ENCODE data around the gene FRMPD2. TPM values are rescaled to one million over a fixed set of nuclear protein-coding genes. Genes with fewer than 3 reads are reported as not detected.

The FRMPD2 gene
- total and polyA plus RNA-seq, 2 donors (not counting 3 experiments of a cell fraction or from before 2014, with no cell fraction given) = 0.42 TPM; not detected in 1

- CTCF ChIA-PET = no interaction called here
- Histone ChIP-seq H3K4me1 (ENCODE audit: control insufficient read depth, extremely low read depth, insufficient read depth, low read length) (no peaks in the 10 kb centered on the region), H3K4me3 (replicated peaks in 1 of 3; ENCODE audit: insufficient read depth in 1 of 3, low read depth in 1 of 3, low read length in 3 of 3) (no peak overlapping the region), H3K79me2 (ENCODE audit: control insufficient read depth, insufficient read depth, low read length) (no peaks in the 10 kb centered on the region), H3K27me3 (ENCODE audit: control insufficient read depth in 2 of 2, insufficient read depth in 2 of 2, low read length in 2 of 2) (no peaks in the 10 kb centered on the region), H4K20me1 (replicated peaks; ENCODE audit: control insufficient read depth, extremely low read depth, insufficient read depth, low read length) (no peaks in the 10 kb centered on the region), H2AFZ (ENCODE audit: low read depth, low read length) (no peak overlapping the region), H3K9ac (replicated peaks; ENCODE audit: extremely low read depth, insufficient read depth, low read length) (no peak overlapping the region), H3K9me3 (replicated peaks; ENCODE audit: control insufficient read depth, insufficient read depth, low read length) (no peaks in the 10 kb centered on the region), H3K27ac (ENCODE audit: insufficient read depth, low read depth, low read length) (no peak overlapping the region), H3K36me3 (ENCODE audit: control insufficient read depth in 2 of 2, extremely low read depth in 1 of 2, insufficient read depth in 2 of 2, low read length in 2 of 2) (no peaks in the 10 kb centered on the region), H3K9me1 (replicated peaks; ENCODE audit: control insufficient read depth, extremely low read depth, insufficient read depth, low read length) (no peaks in the 10 kb centered on the region), H3K4me2 (ENCODE audit: insufficient read depth, low read length) (no peak overlapping the region)
- intact Hi-C loops (cut with micrococcal nuclease) (no loop called here), dilution Hi-C loops (cut with MboI; ENCODE audit: extremely low pct_ligation_motif_present, low sequenced_read_pairs) (no loop called here)
- BruUV-seq (replicated peaks) = no TSS peak
- POLR2A ChIA-PET = no interaction called here
- TF ChIP-seq POLR2AphosphoS5 (IDR thresholded peaks at IDR 0.05; ENCODE audit: insufficient read depth, low read depth, low read length) = no peak
- no peak for TF ChIP-seq CTCF (IDR thresholded peaks at IDR 0.05; ENCODE audit: extremely low read depth in 1 of 2, insufficient read depth in 1 of 2, low read depth in 1 of 2, low read length in 2 of 2)
- no peak for TF ChIP-seq JUN (IDR thresholded peaks at IDR 0.05; ENCODE audit: borderline replicate concordance, insufficient read depth, insufficient read length, low read depth)
- no peak for TF ChIP-seq MYC (IDR thresholded peaks at IDR 0.05; ENCODE audit: low read depth, low read length)
- no peak for TF ChIP-seq MAX (IDR thresholded peaks at IDR 0.05; ENCODE audit: insufficient read depth, insufficient read length)
- no peak for TF ChIP-seq POLR2A (IDR thresholded peaks at IDR 0.05; ENCODE audit: low read depth, low read length)
- FAIRE-seq = no peak
- DNase-seq (ENCODE audit: low read depth, low spot score) = no peak
Observed at GRCh38 chr10:48193556-48193955, 80.9 kb downstream of the FRMPD2 start.

GRCh38 chr10:48192881-48193450 lies 81.5 kb downstream of the FRMPD2 start:
- no peak for FAIRE-seq

More at GRCh38 chr10:48192881-48193450, 81.5 kb downstream of the FRMPD2 start:
- Histone ChIP-seq H3K9me3 (replicated peaks; ENCODE audit: control insufficient read depth, insufficient read depth, low read length) (no peaks in the 10 kb centered on the region), H3K79me2 (ENCODE audit: control insufficient read depth, insufficient read depth, low read length) (no peaks in the 10 kb centered on the region), H3K4me2 (ENCODE audit: insufficient read depth, low read length) (no peak overlapping the region), H3K4me1 (ENCODE audit: control insufficient read depth, extremely low read depth, insufficient read depth, low read length) (no peaks in the 10 kb centered on the region), H3K27me3 (ENCODE audit: control insufficient read depth in 2 of 2, insufficient read depth in 2 of 2, low read length in 2 of 2) (no peaks in the 10 kb centered on the region), H3K9ac (replicated peaks; ENCODE audit: extremely low read depth, insufficient read depth, low read length) (no peak overlapping the region), H3K4me3 (replicated peaks in 1 of 3; ENCODE audit: insufficient read depth in 1 of 3, low read depth in 1 of 3, low read length in 3 of 3) (no peak overlapping the region), H4K20me1 (replicated peaks; ENCODE audit: control insufficient read depth, extremely low read depth, insufficient read depth, low read length) (no peaks in the 10 kb centered on the region), H3K36me3 (ENCODE audit: control insufficient read depth in 2 of 2, extremely low read depth in 1 of 2, insufficient read depth in 2 of 2, low read length in 2 of 2) (no peaks in the 10 kb centered on the region), H3K9me1 (replicated peaks; ENCODE audit: control insufficient read depth, extremely low read depth, insufficient read depth, low read length) (no peaks in the 10 kb centered on the region), H2AFZ (ENCODE audit: low read depth, low read length) (no peak overlapping the region), H3K27ac (ENCODE audit: insufficient read depth, low read depth, low read length) (no peak overlapping the region)
- dilution Hi-C loops (cut with MboI; ENCODE audit: extremely low pct_ligation_motif_present, low sequenced_read_pairs) (no loop called here), intact Hi-C loops (cut with micrococcal nuclease) (no loop called here)
- TF ChIP-seq MYC (IDR thresholded peaks at IDR 0.05; ENCODE audit: low read depth, low read length) (no peak), EZH2 (IDR thresholded peaks at IDR 0.05; ENCODE audit: borderline replicate concordance, low read depth, low read length, severe bottlenecking) (no peak), MAX (IDR thresholded peaks at IDR 0.05; ENCODE audit: insufficient read depth, insufficient read length) (no peak), POLR2A (IDR thresholded peaks at IDR 0.05; ENCODE audit: low read depth, low read length) (no peak), POLR2AphosphoS5 (IDR thresholded peaks at IDR 0.05; ENCODE audit: insufficient read depth, low read depth, low read length) (no peak), JUN (IDR thresholded peaks at IDR 0.05; ENCODE audit: borderline replicate concordance, insufficient read depth, insufficient read length, low read depth) (no peak), CTCF (IDR thresholded peaks at IDR 0.05; ENCODE audit: extremely low read depth in 1 of 2, insufficient read depth in 1 of 2, low read depth in 1 of 2, low read length in 2 of 2) (no peak), FOS (IDR thresholded peaks at IDR 0.05; ENCODE audit: borderline replicate concordance, insufficient read depth, low read length) (no peak), GATA2 (IDR thresholded peaks at IDR 0.05; ENCODE audit: insufficient read depth, insufficient read length, low read depth, low read length) (no peak)
- no TSS peak for BruUV-seq (replicated peaks)
- CTCF ChIA-PET = no interaction called here
- no peak for DNase-seq (ENCODE audit: low read depth, low spot score)
- POLR2A ChIA-PET = no interaction called here

All from endothelial cell of umbilical vein (primary cell).